ENCODE results near the gene CD226.

CD226 gene

DNA sequence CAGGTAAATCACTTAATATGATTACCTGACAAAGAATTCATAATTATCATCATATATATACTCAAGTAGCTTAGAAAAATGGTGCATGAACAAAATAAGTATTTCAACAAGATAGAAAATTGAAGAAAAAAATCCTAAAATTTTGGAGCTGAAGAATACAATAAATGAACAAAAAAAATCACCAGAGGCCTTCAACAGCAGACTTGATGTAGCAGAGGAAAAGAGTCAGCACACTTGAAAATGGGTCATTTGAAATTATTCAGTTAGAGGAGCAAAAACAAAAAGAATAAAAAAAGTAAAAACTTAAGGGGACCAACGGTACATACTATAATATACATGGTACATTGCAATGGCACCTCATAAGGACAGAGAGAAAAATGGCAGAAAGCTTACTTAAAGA is 40.2 kb upstream of the CD226 start:
- H3K4me3 ChIP-seq (ENCODE audit: low read depth in 1 of 2, low read length in 1 of 2): no peak overlapping the region
- no peaks in the 10 kb centered on the region for H3K4me1 ChIP-seq (ENCODE audit: control insufficient read depth in 1 of 2, insufficient read depth in 1 of 2, low read depth in 1 of 2, low read length in 1 of 2)
- no peak for TF ChIP-seq CTCF (IDR thresholded peaks at IDR 0.05)
- no peak overlapping the region for H3K27ac ChIP-seq
- H3K27me3 ChIP-seq: no peaks in the 10 kb centered on the region
- H3K36me3 ChIP-seq: no peaks in the 10 kb centered on the region
- no peaks in the 10 kb centered on the region for H3K9me3 ChIP-seq

DNA sequence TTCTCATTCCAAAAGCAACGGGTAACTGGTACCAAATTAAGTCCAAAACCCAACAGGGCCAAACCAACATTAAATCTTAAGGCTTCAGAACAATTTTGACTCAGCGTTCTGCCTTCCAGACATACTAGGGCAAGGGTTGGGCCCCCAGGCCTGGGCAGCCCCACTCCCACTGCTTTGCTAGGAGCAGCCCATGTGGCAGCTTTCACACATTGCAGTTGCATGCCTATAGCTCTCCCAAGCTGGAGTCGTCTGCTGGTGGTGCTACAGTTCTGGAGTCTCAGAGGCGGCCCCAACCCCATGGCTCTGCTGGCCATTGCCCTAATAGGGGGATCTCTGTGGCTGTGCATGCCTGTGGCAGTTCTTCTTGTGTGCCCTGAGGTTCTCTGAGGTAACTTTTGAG is 37.6 kb upstream of the CD226 start:
- no peaks in the 10 kb centered on the region for H3K36me3 ChIP-seq
- no peak for TF ChIP-seq CTCF (IDR thresholded peaks at IDR 0.05)

GRCh38 chr18:69982417-69982816 is 34.7 kb upstream of the CD226 start:
- no peak for TF ChIP-seq CTCF (IDR thresholded peaks at IDR 0.05)
- Histone ChIP-seq H3K9me3 (no peaks in the 10 kb centered on the region), H3K27me3 (no peaks in the 10 kb centered on the region), H3K27ac (no peak overlapping the region), H3K4me3 (ENCODE audit: low read depth in 1 of 2, low read length in 1 of 2) (no peak overlapping the region), H3K4me1 (ENCODE audit: control insufficient read depth in 1 of 2, insufficient read depth in 1 of 2, low read depth in 1 of 2, low read length in 1 of 2) (no peaks in the 10 kb centered on the region), H3K36me3 (no peaks in the 10 kb centered on the region)

More for the DNA sequence above, 37.6 kb upstream of the CD226 start:
- no peak overlapping the region for H3K4me3 ChIP-seq (ENCODE audit: low read depth in 1 of 2, low read length in 1 of 2)
- no peaks in the 10 kb centered on the region for H3K9me3 ChIP-seq
- H3K27ac ChIP-seq: no peak overlapping the region
- H3K4me1 ChIP-seq (ENCODE audit: control insufficient read depth in 1 of 2, insufficient read depth in 1 of 2, low read depth in 1 of 2, low read length in 1 of 2): no peaks in the 10 kb centered on the region
- H3K27me3 ChIP-seq: no peaks in the 10 kb centered on the region

GRCh38 chr18:69981948-69982347 is 34.3 kb upstream of the CD226 start:
- no peaks in the 10 kb centered on the region for H3K36me3 ChIP-seq

DNA sequence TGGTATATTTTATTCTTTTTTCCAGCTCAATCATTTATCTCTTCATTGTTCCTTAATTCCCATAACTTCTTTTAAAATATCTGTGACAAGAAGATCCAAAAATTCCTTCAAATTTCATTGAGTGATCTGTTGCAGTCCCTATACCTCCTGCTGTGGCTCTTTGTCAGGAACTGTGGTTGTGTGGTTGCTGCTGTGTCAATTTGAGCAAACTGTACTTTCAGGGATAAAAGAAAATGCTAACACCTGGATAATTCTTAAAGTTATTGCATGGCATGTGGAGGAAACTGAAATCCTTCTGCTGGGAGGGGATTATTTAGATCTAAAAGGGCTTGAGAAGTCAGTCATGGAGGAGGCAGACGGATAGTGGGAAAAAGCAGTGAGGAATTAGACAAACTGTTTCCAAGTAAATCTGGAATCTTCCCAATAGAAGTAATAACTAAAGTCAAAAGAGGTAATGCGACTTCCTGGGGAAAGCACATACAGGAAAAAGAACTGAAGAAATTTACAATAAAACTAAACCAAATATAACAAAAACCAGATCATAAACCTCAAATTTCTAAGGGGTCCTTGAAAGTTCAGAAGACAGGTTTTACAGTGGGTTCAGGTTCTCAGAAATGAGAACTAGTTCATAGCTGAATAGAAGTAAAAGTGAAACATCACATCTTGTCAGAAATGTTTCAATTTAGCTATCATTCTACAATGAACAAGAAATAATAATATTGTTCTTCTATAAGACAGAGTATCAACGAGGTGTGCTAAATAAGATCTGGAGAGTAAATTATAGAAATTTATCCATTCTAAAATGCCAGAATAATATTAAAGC is 33.5 kb upstream of the CD226 start:
- TF ChIP-seq CTCF (IDR thresholded peaks at IDR 0.05): no peak
- Histone ChIP-seq H3K4me3 (ENCODE audit: low read depth in 1 of 2, low read length in 1 of 2) (no peak overlapping the region), H3K36me3 (no peaks in the 10 kb centered on the region)

More at GRCh38 chr18:69981948-69982347, 34.3 kb upstream of the CD226 start:
- no peak for TF ChIP-seq CTCF (IDR thresholded peaks at IDR 0.05)
- Histone ChIP-seq H3K27me3 (no peaks in the 10 kb centered on the region), H3K4me3 (ENCODE audit: low read depth in 1 of 2, low read length in 1 of 2) (no peak overlapping the region), H3K27ac (no peak overlapping the region), H3K9me3 (no peaks in the 10 kb centered on the region), H3K4me1 (ENCODE audit: control insufficient read depth in 1 of 2, insufficient read depth in 1 of 2, low read depth in 1 of 2, low read length in 1 of 2) (no peaks in the 10 kb centered on the region)

More for the DNA sequence above, 33.5 kb upstream of the CD226 start:
- H3K9me3 ChIP-seq: no peaks in the 10 kb centered on the region
- no peak overlapping the region for H3K27ac ChIP-seq
- no peaks in the 10 kb centered on the region for H3K27me3 ChIP-seq
- no peaks in the 10 kb centered on the region for H3K4me1 ChIP-seq (ENCODE audit: control insufficient read depth in 1 of 2, insufficient read depth in 1 of 2, low read depth in 1 of 2, low read length in 1 of 2)
